SH-SY5Y (cell line): ENCODE data around the gene ADIRF.

Experiments
- GATA2 ChIP-seq: IDR thresholded peaks from 2 replicates; pipeline ENCODE4 v1.6.1; 2011; ENCODE audit warnings: mild to moderate bottlenecking, low read depth, low read length
- GATA3 ChIP-seq: IDR thresholded peaks from 2 replicates; pipeline ENCODE4 v1.6.1; 2011; ENCODE audit warnings: low read depth, mild to moderate bottlenecking, low read length, moderate library complexity

ADIRF gene

GRCh38 chr10:86956195-86956847 is 12.0 kb upstream of the ADIRF start:
- TF ChIP-seq GATA2 (no peak), GATA3 (no peak)

- TF ChIP-seq GATA2 (no peak), GATA3 (no peak)
Observed at GRCh38 chr10:86956848-86957448, 11.3 kb upstream of the ADIRF start.

GRCh38 chr10:86957471-86958115 is 10.7 kb upstream of the ADIRF start, which contains the start of gene MMRN2:
MMRN2 (minus strand) TSS chr10:86957615; CDS start chr10:86957541, 74 bp downstream.
- TF ChIP-seq GATA3 (no peak), GATA2 (no peak)

- TF ChIP-seq GATA2 = no peak
Observed at GRCh38 chr10:86958116-86958900, 10.0 kb upstream of the ADIRF start, which contains the start of gene SNCG. SNCG (plus strand) TSS chr10:86958599; CDS start chr10:86958698, 99 bp downstream.

- TF ChIP-seq GATA3 (no peak), GATA2 (no peak)
Observed at GRCh38 chr10:86958901-86959736, 9.2 kb upstream of the ADIRF start.

- no peak for TF ChIP-seq GATA3
- TF ChIP-seq GATA2 = no peak
Observed at GRCh38 chr10:86959737-86960002, 8.6 kb upstream of the ADIRF start.

- TF ChIP-seq GATA2 = no peak
- no peak for TF ChIP-seq GATA3
Observed at GRCh38 chr10:86960003-86960862, 8.0 kb upstream of the ADIRF start.

GRCh38 chr10:86960863-86961434 is 7.3 kb upstream of the ADIRF start:
- TF ChIP-seq GATA3 (no peak), GATA2 (no peak)

- TF ChIP-seq GATA3 = no peak
- no peak for TF ChIP-seq GATA2
Observed at GRCh38 chr10:86961481-86962091, 6.7 kb upstream of the ADIRF start.

GRCh38 chr10:86962136-86962980 is 5.9 kb upstream of the ADIRF start:
- TF ChIP-seq GATA3 (no peak), GATA2 (no peak)

GRCh38 chr10:86962981-86963310 is 5.3 kb upstream of the ADIRF start:
- TF ChIP-seq GATA3 = no peak
- TF ChIP-seq GATA2 = no peak

- TF ChIP-seq GATA2 = no peak
- TF ChIP-seq GATA3 = no peak
Observed at GRCh38 chr10:86963341-86963919, 4.9 kb upstream of the ADIRF start.
